HepG2 (cell line): ENCODE data around the gene CCDC88B. TPM values are rescaled to one million over a fixed set of nuclear protein-coding genes. Genes with fewer than 3 reads are reported as not detected.

ENCODE experiments used
- CHD4 ChIP-seq: fragments of 200-600 bp; sonication (generic); IDR thresholded peaks from 2 replicates; pipeline ENCODE4 v1.7.0; 2017; ENCODE audit warnings: mild to moderate bottlenecking, low read length, borderline replicate concordance
- FOXC1 ChIP-seq: sonication (generic); formaldehyde crosslinking; IDR thresholded peaks from 2 replicates; pipeline ENCODE4 v1.8.0; 2022; ENCODE audit warnings: mild to moderate bottlenecking, missing genetic modification reagents, borderline replicate concordance
- MAFK ChIP-seq, 2 experiments: IDR thresholded peaks in 1 of 2; conservative IDR thresholded peaks in 1 of 2; 2 replicates each; pipeline ENCODE4 v1.6.1; 2011; ENCODE audit warnings: improper control_type of control experiment in 2 of 2, low read length in 2 of 2
- MXI1 ChIP-seq: IDR thresholded peaks from 3 replicates; pipeline ENCODE4 v1.6.1; 2012; ENCODE audit warnings: low read depth, low read length, inconsistent platforms, borderline replicate concordance
- PRPF4 ChIP-seq: fragments of 200-400 bp; formaldehyde crosslinking; IDR thresholded peaks from 2 replicates; pipeline ENCODE4 v1.6.1; 2016; ENCODE audit warnings: low read length, low read depth; ENCODE audit not compliant: poor library complexity, severe bottlenecking
- SIN3A ChIP-seq: IDR thresholded peaks from 2 replicates; pipeline ENCODE4 v1.6.1; 2011; ENCODE audit warnings: low read depth, mild to moderate bottlenecking, control low read depth, low read length, borderline replicate concordance
- THYN1 ChIP-seq: sonication (generic); formaldehyde crosslinking; IDR thresholded peaks from 2 replicates; pipeline ENCODE4 v1.8.1; 2023; ENCODE audit warnings: low read depth, mild to moderate bottlenecking, moderate library complexity, missing genetic modification reagents, borderline replicate concordance
- ZBTB8A ChIP-seq: sonication (generic); formaldehyde crosslinking; IDR thresholded peaks from 2 replicates; pipeline ENCODE4 v1.4.0; 2020; ENCODE audit warnings: mild to moderate bottlenecking, low read depth, missing genetic modification reagents, borderline replicate concordance
- ZNF296 ChIP-seq: sonication (generic); formaldehyde crosslinking; conservative IDR thresholded peaks from 2 replicates; pipeline ENCODE4 v1.5.0; 2020; ENCODE audit warnings: mild to moderate bottlenecking, missing genetic modification reagents
- ZNF530 ChIP-seq: sonication (generic); formaldehyde crosslinking; IDR thresholded peaks from 2 replicates; pipeline ENCODE4 v1.5.0; 2020; ENCODE audit warnings: low read depth, mild to moderate bottlenecking, missing genetic modification reagents
- ZNF788 ChIP-seq: sonication (generic); formaldehyde crosslinking; IDR thresholded peaks from 2 replicates; pipeline ENCODE4 v1.5.0; 2020; ENCODE audit warnings: mild to moderate bottlenecking, missing genetic modification reagents, borderline replicate concordance
- ZNF790 ChIP-seq: sonication (generic); formaldehyde crosslinking; IDR thresholded peaks from 2 replicates; pipeline ENCODE4 v1.8.0; 2022; ENCODE audit warnings: missing genetic modification reagents, mild to moderate bottlenecking, borderline replicate concordance
- polyA plus RNA-seq, 8 experiments: library from polyadenylated mRNA; depleted of rRNA in 3 of 8; stranded (reverse) in 7 of 8; unstranded in 1 of 8; fragments of >200 nt; fragmentation: Illumina TruSeq in 4 of 8; extraction: Trizol in 4 of 8; gene quantifications; 2 replicates each; pipeline versions ENCODE4 v1.2.1 to v1.2.3, GENCODE V29; 2011 to 2016; ENCODE audit warnings: low read depth in 4 of 8, missing spikeins in 1 of 8, mixed read lengths in 1 of 8; ENCODE audit not compliant: insufficient read depth in 1 of 8
- total RNA-seq, 5 experiments: library from RNA; depleted of rRNA; stranded (reverse); fragments of >200 nt; fragmentation: Illumina TruSeq; extraction: Trizol; gene quantifications; 2 replicates each; pipeline ENCODE4 v1.2.3, GENCODE V29; 2016; ENCODE audit warnings: low read depth in 1 of 5
- TF ChIP-seq, protein P1 (sequence below): sonication (generic); formaldehyde crosslinking; IDR thresholded peaks from 2 replicates; pipeline ENCODE4 v1.9.0; 2022; ENCODE audit warnings: low read depth, missing genetic modification reagents
- TF ChIP-seq, protein P2 (sequence below): sonication (generic); formaldehyde crosslinking; IDR thresholded peaks from 2 replicates; pipeline ENCODE4 v1.8.0; 2023; ENCODE audit warnings: mild to moderate bottlenecking, missing genetic modification reagents
- TF ChIP-seq, protein P3 (sequence below), 2 experiments: sonication (generic) in 1 of 2; formaldehyde crosslinking in 1 of 2; IDR thresholded peaks; 2 replicates each; pipeline versions ENCODE4 v1.6.1 to v1.9.0; 2014 to 2022; ENCODE audit warnings: antibody characterized with exemption in 1 of 2, borderline replicate concordance in 1 of 2, inconsistent platforms in 1 of 2, low read depth in 1 of 2, missing genetic modification reagents in 1 of 2

CCDC88B gene
- total and polyA plus RNA-seq, 2 of the 13 experiments (the other 11 are each of a cell fraction or from before 2014, with no cell fraction given), result 3.6 to 4.8 TPM

DNA sequence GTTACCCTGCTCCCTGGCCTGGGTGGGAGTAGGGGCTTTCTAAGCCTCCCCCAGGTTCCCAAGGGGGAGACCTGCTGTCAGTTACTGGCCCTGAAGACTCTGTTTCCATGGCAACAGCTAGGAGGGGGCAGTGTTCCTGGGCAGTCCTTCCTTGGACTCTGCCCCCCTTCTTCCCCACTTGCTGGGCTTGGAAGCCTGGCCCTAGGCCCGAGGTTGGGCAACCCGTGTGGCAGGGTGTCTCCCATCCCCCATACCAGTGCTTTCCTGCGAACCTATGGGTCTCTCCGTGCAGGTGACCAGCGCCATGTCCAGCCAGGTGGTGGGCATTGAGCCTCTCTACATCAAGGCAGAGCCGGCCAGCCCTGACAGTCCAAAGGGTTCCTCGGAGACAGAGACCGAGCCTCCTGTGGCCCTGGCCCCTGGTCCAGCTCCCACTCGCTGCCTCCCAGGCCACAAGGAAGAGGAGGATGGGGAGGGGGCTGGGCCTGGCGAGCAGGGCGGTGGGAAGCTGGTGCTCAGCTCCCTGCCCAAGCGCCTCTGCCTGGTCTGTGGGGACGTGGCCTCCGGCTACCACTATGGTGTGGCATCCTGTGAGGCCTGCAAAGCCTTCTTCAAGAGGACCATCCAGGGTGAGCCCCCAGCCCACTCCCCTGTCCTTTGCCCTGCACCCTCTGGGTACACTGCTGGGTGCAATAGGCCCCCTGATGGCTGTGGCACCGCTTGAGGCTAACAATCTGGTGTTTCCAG is 33.0 kb upstream of the CCDC88B start (continued):
- TF ChIP-seq, protein P1, sequence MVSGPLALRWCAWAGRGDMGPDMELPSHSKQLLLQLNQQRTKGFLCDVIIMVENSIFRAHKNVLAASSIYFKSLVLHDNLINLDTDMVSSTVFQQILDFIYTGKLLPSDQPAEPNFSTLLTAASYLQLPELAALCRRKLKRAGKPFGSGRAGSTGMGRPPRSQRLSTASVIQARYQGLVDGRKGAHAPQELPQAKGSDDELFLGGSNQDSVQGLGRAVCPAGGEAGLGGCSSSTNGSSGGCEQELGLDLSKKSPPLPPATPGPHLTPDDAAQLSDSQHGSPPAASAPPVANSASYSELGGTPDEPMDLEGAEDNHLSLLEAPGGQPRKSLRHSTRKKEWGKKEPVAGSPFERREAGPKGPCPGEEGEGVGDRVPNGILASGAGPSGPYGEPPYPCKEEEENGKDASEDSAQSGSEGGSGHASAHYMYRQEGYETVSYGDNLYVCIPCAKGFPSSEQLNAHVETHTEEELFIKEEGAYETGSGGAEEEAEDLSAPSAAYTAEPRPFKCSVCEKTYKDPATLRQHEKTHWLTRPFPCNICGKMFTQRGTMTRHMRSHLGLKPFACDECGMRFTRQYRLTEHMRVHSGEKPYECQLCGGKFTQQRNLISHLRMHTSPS (CRISPR knock-in tag), result no peak
- TF ChIP-seq, protein P2, sequence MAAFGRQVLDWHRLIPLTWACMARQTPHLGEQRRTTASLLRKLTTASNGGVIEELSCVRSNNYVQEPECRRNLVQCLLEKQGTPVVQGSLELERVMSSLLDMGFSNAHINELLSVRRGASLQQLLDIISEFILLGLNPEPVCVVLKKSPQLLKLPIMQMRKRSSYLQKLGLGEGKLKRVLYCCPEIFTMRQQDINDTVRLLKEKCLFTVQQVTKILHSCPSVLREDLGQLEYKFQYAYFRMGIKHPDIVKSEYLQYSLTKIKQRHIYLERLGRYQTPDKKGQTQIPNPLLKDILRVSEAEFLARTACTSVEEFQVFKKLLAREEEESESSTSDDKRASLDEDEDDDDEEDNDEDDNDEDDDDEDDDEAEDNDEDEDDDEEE (CRISPR knock-in tag), result no peak
- TF ChIP-seq ZBTB8A (CRISPR knock-in tag), result no peak
- TF ChIP-seq THYN1 (CRISPR knock-in tag), result no peak
- peak; percentile 36; the same call in 1 of the 2 replicates for TF ChIP-seq ZNF788 (CRISPR knock-in tag)
- TF ChIP-seq, protein P3, sequence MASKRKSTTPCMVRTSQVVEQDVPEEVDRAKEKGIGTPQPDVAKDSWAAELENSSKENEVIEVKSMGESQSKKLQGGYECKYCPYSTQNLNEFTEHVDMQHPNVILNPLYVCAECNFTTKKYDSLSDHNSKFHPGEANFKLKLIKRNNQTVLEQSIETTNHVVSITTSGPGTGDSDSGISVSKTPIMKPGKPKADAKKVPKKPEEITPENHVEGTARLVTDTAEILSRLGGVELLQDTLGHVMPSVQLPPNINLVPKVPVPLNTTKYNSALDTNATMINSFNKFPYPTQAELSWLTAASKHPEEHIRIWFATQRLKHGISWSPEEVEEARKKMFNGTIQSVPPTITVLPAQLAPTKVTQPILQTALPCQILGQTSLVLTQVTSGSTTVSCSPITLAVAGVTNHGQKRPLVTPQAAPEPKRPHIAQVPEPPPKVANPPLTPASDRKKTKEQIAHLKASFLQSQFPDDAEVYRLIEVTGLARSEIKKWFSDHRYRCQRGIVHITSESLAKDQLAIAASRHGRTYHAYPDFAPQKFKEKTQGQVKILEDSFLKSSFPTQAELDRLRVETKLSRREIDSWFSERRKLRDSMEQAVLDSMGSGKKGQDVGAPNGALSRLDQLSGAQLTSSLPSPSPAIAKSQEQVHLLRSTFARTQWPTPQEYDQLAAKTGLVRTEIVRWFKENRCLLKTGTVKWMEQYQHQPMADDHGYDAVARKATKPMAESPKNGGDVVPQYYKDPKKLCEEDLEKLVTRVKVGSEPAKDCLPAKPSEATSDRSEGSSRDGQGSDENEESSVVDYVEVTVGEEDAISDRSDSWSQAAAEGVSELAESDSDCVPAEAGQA (IDR thresholded peaks at IDR 0.05; ENCODE audit: low read depth), result no peak
- TF ChIP-seq, protein P3 (CRISPR knock-in tag; IDR thresholded peaks at IDR 0.05; ENCODE audit: borderline replicate concordance), result no peak
- TF ChIP-seq CHD4, result no peak
- TF ChIP-seq ZNF530 (CRISPR knock-in tag), result no peak
- TF ChIP-seq FOXC1 (CRISPR knock-in tag), result peak; percentile 51; the same call in 1 of the 2 replicates
- no peak for TF ChIP-seq MAFK (conservative IDR thresholded peaks at IDR 0.05 in 1 of 2, IDR thresholded peaks at IDR 0.05 in 1 of 2; ENCODE audit: low read length in 2 of 2)
- TF ChIP-seq MXI1, result peak; percentile 29; the same call in 1 of the 3 replicates
- no peak for TF ChIP-seq ZNF296
- peak; percentile 42 for TF ChIP-seq PRPF4
- no peak for TF ChIP-seq ZNF790 (CRISPR knock-in tag)
- peak; percentile 40; the same call in 1 of the 2 replicates for TF ChIP-seq SIN3A
